ENCODE measurements around the gene LRRC2.
"Not testable (repeated sequence)": the region's sequence is repeated elsewhere in the genome, so short reads cannot be mapped to it uniquely, and the experiment has no call there.

Gene LRRC2

GRCh38 chr3:46566040-46566641 is at the start of gene LRRC2:
Gene LRRC2, minus strand, starts transcription at chr3:46566302. Its CDS starts 14,711 bp downstream, at chr3:46551591.
- no peak for DNase-seq

DNA sequence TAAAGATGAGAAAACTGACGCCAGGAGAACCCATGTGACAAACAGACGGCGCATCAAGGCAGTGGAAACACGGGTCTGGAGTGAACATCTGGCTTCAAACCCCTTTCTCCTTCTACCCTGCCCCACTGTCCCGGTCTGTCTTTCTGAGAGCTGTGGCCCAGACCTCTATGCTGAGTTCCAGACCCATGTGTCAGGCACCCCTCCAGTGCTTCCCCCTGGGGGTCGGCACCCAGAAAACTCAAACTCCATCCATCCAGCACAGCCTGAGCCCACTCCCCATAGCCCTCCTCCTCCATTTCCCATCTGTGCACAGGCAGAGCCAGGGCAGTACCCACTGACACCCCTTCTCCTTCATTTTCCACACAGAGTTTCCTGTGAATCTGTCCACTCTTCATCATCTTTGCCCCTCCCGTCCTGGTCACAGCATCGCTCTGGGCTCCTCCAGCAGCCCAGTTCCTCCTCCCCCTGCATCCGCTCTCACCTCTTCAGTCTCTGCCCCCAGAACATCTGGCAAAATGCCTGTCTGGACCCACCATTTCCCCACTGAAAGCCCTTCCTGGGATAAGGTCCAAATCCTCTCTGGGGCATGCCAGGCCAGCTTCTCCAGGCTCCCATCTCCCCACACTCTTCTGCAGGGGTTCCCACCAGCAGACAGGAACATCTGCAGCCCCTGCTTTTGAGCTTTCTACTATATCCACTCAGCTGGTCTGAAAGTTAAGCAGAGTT is 49.1 kb upstream of the LRRC2 start:
- DNase-seq = no peak

GRCh38 chr3:46614431-46614830 is 48.3 kb upstream of the LRRC2 start:
- DNase-seq = no peak

DNA sequence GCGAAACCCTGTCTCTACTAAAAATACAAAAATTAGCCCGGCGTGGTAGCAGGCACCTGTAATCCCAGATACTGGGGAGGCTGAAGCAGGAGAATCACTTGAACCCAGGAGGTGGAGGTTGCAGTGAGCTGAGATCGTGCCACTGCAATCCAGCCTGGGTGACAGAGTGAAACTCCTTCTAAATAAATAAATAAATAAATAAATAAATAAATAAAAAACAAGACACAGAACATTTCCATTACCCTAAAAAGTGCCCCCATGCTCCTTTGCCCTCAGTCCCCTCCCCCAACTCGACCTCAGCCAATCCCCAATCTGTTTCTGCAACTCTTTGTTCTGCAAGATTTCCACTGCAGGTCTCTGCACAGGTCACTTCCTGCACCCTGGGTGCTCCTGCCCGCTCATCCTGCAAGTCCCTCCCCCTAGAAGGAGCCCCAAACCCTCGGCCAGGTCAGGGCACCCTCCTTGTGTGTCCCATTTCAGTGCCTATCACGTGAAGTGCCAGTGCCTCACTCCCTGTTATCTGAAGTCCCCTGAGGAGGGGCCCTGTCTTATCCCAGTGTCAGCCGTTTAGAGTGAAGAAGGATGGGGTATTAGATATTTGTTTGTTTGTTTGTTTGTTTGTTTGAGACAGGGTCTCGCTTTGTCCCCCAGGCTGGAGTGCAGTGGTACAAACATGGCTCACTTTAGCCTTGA is 47.4 kb upstream of the LRRC2 start:
- DNase-seq = no peak

GRCh38 chr3:46612324-46612723 is 46.2 kb upstream of the LRRC2 start, which contains the start of gene FAM240A:
Gene FAM240A, plus strand, starts transcription at chr3:46612525. Its CDS starts 159 bp downstream, at chr3:46612684.
- peak; percentile 14 for DNase-seq

DNA sequence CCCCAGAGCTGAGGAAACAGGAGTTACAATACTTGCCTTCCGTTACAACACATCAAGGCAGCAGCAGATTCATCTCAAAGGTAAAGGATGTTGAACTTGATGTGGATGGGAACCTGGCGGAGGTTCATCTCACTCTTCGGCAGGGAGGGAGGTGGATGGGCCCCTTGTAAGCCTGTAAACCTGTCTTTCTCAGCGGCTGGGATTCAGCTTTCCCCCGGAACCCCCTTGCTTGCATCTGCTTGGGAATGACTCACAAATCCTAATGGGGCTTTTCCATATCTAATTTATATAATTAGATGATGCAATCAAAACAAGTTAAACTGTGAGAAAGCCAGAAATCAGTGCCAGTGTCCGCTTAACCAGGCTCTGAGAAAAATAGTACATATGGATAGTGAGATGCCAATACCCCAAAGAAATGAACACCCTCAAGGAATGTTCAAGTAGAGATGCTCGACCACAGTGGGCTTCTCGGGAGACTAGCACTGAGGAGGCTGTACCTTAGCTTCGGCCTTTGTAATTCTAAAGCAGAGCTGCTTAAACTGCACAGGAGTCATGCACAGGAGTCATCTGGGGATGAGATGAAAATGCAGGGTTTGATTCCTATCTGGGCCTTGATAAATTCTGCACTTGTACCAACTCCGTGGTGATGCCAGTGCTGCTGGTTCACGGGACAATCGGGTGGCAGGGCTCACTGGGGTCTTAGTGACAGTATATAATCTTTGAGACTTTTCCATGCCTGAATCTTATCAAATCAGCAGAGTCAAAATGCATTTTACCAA is 44.0 kb upstream of the LRRC2 start:
- no peak for DNase-seq

- no peak for DNase-seq
These were observed 43.2 kb upstream of the LRRC2 start for GRCh38 chr3:46609212-46609721.

DNA sequence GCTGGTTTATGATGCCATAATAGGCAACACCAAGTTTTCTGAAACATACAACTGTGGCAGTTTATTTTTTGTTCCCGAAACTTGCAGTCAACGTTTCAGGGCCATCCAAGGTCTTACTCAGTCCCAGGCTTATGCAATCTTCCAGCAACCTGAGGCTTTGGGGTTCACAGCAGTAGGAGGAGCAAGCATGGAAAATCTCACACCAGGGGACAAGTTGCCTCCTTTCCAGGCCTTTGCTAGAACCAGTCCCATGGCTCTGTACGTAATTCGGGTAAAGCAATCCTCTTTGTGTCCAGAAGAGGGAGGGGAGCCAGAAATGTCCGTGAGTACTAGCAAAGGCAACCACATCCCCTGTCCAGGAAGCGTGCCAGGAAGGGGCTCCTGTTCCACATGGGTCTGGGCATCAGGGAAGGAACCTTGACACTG is 41.5 kb upstream of the LRRC2 start:
- DNase-seq = no peak

DNA sequence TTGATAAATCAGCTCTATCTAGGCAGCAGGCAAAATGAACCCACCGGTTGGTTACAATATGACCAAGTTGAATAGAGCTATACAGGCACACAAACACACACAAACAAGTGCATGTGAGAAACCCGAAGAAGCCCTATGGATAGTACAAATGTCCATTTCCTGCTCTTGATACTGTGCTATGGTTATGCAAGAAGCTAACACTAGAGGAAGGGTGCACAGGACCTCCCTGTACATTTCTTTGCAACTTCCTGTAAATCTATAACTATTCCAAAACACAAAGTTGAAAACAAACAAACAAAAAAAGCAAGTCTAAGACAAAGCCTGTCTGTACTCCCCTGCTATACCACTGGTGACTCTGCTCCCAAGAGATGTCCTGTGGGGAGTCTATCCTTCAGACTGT is 38.0 kb upstream of the LRRC2 start:
- DNase-seq = no peak

- no peak for DNase-seq
These were observed 37.4 kb upstream of the LRRC2 start for GRCh38 chr3:46603446-46604046.

GRCh38 chr3:46599590-46599989 is 33.5 kb upstream of the LRRC2 start:
- DNase-seq = no peak

DNA sequence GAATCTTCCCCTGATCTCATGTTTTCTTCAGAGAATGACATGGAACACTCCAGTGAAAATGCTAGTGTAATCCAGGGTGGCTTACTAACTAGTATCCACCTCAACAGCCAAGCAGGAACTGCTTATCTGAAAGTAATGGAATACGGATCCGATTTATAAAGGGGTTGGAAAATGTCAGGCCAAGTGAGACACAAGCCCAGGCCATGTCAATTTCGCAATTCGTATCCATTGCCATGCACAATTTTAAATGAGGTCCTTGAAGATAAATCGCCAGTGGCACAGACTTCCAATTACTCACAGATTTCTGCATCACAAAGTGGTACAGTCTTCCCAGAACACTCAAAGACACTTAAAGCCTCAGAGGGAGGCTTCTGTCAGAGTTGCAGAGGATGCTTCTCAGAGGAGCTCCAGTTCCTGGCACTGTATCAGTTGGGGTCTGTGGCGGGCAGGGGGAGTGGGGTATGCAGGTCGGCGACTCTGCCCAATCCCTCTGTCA is 29.8 kb upstream of the LRRC2 start:
- DNase-seq = no peak

DNA sequence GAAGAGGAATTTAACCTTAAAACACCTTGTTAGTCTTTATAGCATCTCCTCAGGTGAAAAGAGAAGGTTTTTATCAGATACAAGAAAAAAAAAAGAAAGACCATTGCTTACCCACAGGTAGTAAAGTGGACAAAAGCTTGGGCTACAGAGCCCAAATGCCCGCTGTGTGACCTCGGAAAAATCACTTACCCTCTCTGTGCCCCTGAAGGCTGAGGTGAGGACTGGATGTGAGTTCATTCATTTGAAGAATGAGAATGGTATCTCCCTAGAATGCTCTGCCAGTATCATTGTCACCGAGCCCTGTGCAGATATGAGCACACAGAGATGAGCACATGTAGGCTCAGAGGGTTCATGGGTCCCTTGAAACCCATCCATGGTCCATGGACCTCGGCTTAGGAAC is 28.6 kb upstream of the LRRC2 start:
- no peak for DNase-seq

DNA sequence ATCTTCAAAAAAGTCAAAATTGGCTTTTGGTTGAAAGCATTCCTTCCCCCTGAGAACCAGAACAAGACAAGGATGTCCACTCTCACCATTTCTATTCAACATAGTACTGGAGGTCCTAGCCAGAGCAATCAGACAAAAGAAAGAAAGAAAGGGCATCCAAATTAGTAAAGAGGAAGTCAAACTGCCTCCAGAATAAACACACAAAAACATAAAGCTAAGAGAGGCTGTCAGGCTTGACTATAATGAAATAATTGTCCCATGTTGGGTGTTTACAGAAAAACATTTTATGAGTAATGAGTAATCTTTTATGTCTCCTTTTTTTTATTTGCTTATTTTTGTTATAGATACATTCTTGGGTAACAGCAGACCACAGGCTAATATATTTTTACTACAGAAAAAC is 27.9 kb upstream of the LRRC2 start:
- DNase-seq = no peak

- no peak for DNase-seq
These were observed 27.3 kb upstream of the LRRC2 start for GRCh38 chr3:46593274-46593862.

GRCh38 chr3:46587268-46587667 is 21.2 kb upstream of the LRRC2 start:
- DNase-seq = not testable (repeated sequence)

DNA sequence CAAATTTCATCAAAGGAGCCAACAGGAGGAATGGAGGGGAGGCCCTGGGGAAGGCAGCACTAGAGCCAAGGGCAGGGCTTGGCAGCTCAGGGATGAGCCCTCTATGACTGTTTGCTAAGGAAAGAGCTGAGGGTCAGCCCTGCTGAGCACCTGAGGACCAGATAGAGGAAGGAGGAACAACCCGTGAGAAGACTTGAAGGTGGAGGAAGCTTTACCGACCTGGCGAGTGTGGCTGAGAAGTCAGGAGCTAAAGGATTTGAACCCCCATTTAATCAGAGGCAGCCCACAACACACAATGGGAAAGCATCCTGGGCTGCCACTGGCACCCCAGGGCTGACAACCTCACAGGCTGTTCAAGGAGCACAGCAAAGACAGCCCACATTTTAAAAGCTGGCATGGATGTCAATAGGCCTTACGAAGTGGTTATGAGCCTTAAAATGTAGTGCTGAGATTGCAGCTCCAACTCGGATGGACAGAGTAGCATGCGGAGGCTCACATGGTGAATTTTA is 20.7 kb upstream of the LRRC2 start:
- DNase-seq = no peak

DNA sequence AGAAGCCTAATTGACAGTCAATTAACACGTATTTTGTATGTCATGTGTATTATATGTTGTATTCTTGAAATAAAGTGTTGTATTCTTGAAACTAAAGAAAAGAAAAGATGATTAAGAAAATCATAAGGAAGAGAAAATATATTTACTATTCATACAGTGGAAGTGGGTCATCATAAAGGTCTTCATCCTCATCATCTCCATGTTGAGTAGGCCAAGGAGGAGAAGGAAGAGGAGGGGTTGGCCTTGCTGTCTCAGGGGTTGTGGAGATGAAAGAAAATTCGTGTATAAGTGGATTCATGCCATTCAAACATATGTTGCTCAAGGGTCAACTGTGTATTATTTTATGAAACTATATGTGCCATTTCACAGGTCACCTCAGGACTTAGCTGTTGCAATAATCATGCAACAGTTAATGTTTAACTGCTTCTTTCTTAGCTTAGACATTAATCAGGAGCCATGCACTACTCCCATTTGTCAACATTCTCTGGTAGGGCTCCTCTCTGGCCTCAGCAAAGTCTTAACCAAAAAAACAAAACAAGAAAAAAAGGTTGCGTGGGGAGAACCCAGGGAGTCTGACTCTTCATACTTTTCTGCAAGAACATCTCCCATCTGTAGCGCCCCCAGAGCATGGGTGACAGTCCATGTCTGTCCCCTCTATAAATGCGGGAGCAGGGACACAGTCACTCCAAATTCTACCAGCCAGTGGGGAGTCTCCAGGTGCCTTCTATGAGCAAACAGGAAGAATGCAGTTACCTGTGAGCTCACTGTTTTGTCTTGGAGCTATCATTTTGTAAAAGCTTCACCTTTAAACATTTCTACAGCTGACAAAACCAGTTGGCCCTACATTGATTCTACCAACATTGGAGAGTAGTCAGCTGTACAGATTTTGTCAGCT is 19.9 kb upstream of the LRRC2 start:
- DNase-seq = peak; percentile 17

- DNase-seq = no peak
These were observed 18.7 kb upstream of the LRRC2 start for GRCh38 chr3:46584598-46585467.

DNA sequence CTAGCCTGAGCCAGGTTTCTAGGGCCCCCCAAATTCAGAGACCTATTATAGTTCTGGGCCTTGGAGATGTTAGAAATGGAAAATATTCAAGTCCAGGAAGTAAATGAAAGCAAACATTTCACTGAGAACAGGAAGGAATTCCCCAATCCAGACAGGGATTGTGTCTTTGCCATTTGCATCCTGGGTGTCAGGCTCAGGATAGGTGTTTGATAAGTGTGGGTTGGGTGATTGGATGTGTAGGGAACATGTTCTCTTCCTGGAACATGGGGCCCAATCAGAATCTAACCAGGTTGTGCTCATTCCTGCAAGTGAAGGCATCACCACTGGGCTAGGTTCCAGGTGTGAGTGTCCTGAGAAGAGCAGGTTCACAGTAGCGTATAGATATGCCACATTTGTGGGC is 14.6 kb upstream of the LRRC2 start:
- DNase-seq = no peak
